ENCODE measurements around the gene PDE3B.

DNA sequence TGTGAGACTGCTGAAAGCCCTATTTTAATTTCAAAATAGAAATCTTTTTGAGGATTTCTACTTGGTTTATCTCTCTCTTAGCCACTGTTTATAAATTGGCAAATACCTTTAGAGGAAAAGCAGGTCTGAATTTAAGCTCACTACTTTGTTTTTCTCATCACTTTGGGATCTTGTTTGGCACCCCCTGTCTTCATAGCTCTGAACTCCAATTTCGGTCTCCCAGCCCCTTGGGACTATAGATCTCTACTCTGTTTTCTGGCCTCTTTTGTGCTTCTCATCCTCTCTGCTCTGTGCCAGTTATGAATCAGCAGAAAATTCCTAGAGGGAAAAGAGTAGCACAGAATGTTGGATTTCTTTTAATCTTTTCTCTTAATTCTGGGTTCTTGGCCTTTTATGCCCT lies 130.2 kb downstream of the PDE3B start:
- no peak for TF ChIP-seq CTCF (IDR thresholded peaks at IDR 0.05)
- no peak for TF ChIP-seq POLR2A (IDR thresholded peaks at IDR 0.05)
- no peak for TF ChIP-seq POLR2AphosphoS5 (IDR thresholded peaks at IDR 0.05)

Data from breast epithelium (tissue), 3 donors.